GM12873 (cell line): ENCODE measurements around the gene LYZL1.
A peak's percentile ranks its signal among the peaks of the same experiment; 100 is the strongest.

Source experiments
- CTCF ChIP-seq: IDR thresholded peaks from 2 replicates; pipeline ENCODE4 v1.5.1; 2012; ENCODE audit warnings: low read depth, mild to moderate bottlenecking, moderate library complexity, low read length, control low read depth; ENCODE audit not compliant: insufficient read depth; ENCODE audit errors: missing control alignments

The LYZL1 gene

GRCh38 chr10:29297678-29298077 is 8.8 kb downstream of the LYZL1 start:
- TF ChIP-seq CTCF = no peak

GRCh38 chr10:29301359-29301910 is 12.6 kb downstream of the LYZL1 start:
- no peak for TF ChIP-seq CTCF

- no peak for TF ChIP-seq CTCF
These were observed 13.6 kb downstream of the LYZL1 start for GRCh38 chr10:29302499-29302898.

GRCh38 chr10:29304264-29304994 is 15.6 kb downstream of the LYZL1 start:
- TF ChIP-seq CTCF = peak; percentile 68

- no peak for TF ChIP-seq CTCF
These were observed 16.1 kb downstream of the LYZL1 start for GRCh38 chr10:29304995-29305335.

- TF ChIP-seq CTCF = no peak
These were observed 17.8 kb downstream of the LYZL1 start for GRCh38 chr10:29306688-29307087.

- no peak for TF ChIP-seq CTCF
These were observed 20.6 kb downstream of the LYZL1 start for GRCh38 chr10:29309465-29309864.

GRCh38 chr10:29313071-29313470 is 24.2 kb downstream of the LYZL1 start:
- no peak for TF ChIP-seq CTCF
